Activated CD8-positive, alpha-beta memory T cell treated with anti-CD3 and anti-CD28 coated beads for 36 hours (primary cell): ENCODE measurements around the gene TMEM51. TPM values are rescaled to one million over a fixed set of nuclear protein-coding genes. Genes with fewer than 3 reads are reported as not detected.

Experiments
- CTCF ChIA-PET: fragments of 350-600 bp; sonication (Branson Sonifier 250); formaldehyde crosslinking; loops from one replicate; lab custom pipeline; 2021; ENCODE audit warnings: antibody characterized with exemption; lab: Charles Lee
- POLR2A ChIA-PET: fragments of 350-600 bp; sonication (Branson Sonifier 250); formaldehyde crosslinking; loops from one replicate; lab custom pipeline; 2021; ENCODE audit warnings: antibody characterized with exemption; lab: Charles Lee
- total RNA-seq, 2 experiments: library from RNA; stranded (reverse); gene quantifications; one replicate each; pipeline ENCODE4 v1.2.3, GENCODE V29; 2021

The TMEM51 gene
- total RNA-seq, 2 experiments from 2014 or later: not detected

- POLR2A ChIA-PET: no interaction called here
Measured at GRCh38 chr1:15187175-15188129, 33.9 kb downstream of the TMEM51 start.

GRCh38 chr1:15188130-15188524 is 34.6 kb downstream of the TMEM51 start:
- POLR2A ChIA-PET: no interaction called here
- CTCF ChIA-PET: no interaction called here

More at GRCh38 chr1:15187175-15188129, 33.9 kb downstream of the TMEM51 start:
- CTCF ChIA-PET: no interaction called here

DNA sequence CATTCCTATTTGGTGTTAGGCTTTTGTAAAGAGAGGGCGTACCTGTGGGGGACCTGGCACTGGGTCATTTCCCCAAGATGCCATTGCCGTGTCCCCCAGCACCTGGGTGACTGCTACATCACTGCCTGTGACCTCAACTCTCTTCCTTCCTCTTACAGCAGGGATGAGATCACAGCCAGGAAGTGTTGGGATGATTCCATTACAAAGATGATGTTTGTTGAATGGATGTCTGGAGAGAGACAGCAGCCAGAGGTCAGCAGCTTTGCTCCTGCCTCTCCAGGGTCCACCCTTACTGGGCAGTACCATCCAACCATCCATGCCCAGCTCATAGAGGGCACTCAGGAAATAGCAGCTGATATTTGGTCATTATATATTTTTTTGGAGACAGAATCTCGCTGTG is 35.1 kb downstream of the TMEM51 start:
- CTCF ChIA-PET: no interaction called here
- POLR2A ChIA-PET: no interaction called here

DNA sequence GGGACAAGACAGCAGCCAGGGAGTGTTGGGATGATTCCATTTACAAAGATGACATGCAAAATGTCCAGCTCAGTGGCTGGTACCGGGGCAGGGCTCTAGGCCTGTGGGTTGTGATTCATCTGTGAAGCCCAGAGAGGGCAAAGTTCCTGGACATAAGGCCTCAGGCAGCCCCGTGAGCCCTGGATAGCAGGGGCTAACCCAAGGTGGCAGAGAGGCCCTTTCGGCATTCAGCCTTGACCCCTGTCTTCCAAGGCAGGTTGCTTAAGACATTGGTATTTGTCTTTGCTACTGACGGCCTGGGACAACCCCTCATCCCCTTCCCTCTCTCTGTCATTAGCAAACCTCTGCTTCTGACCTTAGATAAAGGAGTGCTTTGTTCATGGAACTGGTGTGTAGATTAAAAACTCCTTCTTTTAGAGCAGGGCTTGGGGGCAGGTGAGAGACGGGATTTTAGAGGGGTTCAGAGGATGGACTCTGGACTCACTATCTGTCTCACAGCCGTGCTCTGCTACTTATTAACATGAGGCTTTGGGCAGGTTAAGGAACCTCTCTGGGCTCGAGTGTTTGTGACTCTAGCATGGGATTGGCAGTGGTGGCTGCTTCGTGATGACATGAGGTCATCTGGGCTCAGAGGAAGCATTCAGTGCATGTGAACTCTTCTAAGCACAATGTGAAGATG is 36.3 kb downstream of the TMEM51 start:
- ChIA-PET POLR2A (no interaction called here), CTCF (no interaction called here)

DNA sequence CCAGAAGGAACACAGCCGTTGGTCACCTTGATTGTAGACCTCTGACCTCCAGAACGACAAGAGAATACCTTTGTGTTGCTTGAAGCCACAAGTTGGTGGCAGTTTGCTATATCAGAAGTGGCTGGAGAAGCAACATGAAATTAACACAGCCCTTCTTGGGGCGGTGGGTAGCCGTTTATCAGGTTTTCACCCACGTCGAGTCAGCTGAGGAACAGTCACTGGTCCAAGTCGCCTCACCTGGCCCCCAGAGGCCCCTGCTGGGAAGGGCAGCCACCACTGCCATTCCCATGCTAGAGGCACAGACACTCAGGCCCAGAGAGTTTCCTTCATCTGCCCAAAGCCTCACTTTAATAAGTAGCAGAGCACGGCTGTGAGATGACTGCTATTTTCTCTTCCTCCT is 37.7 kb downstream of the TMEM51 start:
- CTCF ChIA-PET: no interaction called here
- POLR2A ChIA-PET: no interaction called here

DNA sequence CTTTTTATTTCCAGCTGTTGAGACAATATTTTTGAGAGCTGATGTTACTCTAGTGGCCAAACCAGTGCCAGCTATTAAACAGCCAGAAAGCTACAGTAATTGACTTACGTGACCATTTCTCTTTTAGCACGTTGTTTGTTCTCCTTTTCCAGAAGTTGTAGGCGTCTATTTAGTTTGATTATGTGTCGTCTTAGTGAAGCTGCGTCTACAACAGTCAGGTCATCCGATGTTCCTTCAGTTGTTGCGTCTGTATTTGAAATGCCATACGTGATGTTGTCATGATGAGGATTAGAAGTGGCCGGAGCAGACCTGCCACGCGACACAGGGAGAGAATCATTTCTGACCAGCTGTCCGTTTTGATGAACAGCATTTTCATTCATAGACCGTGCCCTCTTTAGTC is 38.2 kb downstream of the TMEM51 start:
- POLR2A ChIA-PET: no interaction called here
- CTCF ChIA-PET: no interaction called here

DNA sequence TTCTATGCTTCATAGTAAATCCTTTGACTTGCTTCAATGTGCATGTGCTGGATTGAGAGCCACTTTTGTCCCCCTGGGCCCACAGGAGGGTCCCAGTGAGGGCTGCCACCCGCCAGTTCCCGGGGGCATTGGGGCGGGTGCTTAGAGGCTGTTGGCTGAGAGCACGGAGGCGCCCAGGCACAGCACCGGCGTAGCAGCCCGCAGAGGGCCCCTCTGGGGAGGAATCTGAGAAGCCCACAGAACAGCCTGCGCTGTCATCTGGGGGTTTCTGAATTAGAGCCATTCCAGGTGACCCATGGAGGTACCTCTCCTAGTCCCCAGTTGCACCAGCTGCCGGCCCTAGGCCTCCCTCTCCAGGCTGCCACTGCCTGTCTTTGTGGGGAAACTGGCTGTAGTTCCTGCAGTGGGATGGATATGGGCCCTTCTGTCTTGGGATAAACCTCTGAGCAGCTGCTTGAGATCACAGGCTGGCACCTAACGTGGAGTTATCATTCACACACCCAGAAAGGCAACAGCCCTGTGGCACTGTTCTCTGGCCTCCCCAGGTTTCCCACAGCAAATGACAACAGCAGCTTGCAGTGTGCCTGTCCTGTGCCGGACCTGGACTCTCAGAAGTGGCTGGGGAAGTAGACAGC is 39.5 kb downstream of the TMEM51 start:
- ChIA-PET POLR2A (interaction anchor here (0.6 kb wide), 1 partner anchor 138 kb away, joined by 11 read pairs; no protein-coding TSS in a partner anchor), CTCF (interaction anchor here (0.6 kb wide), 1 partner anchor 111 kb away, joined by 3 read pairs; no protein-coding TSS in a partner anchor)

GRCh38 chr1:15195420-15196052 is 42.0 kb downstream of the TMEM51 start:
- ChIA-PET POLR2A (no interaction called here), CTCF (interaction anchor here (0.7 kb wide), 1 partner anchor 200 kb away, joined by 3 read pairs; no protein-coding TSS in a partner anchor)

- POLR2A ChIA-PET: no interaction called here
- CTCF ChIA-PET: no interaction called here
Measured at GRCh38 chr1:15196069-15196468, 42.5 kb downstream of the TMEM51 start.

GRCh38 chr1:15196807-15197530 is 43.4 kb downstream of the TMEM51 start:
- CTCF ChIA-PET: no interaction called here
- POLR2A ChIA-PET: no interaction called here

DNA sequence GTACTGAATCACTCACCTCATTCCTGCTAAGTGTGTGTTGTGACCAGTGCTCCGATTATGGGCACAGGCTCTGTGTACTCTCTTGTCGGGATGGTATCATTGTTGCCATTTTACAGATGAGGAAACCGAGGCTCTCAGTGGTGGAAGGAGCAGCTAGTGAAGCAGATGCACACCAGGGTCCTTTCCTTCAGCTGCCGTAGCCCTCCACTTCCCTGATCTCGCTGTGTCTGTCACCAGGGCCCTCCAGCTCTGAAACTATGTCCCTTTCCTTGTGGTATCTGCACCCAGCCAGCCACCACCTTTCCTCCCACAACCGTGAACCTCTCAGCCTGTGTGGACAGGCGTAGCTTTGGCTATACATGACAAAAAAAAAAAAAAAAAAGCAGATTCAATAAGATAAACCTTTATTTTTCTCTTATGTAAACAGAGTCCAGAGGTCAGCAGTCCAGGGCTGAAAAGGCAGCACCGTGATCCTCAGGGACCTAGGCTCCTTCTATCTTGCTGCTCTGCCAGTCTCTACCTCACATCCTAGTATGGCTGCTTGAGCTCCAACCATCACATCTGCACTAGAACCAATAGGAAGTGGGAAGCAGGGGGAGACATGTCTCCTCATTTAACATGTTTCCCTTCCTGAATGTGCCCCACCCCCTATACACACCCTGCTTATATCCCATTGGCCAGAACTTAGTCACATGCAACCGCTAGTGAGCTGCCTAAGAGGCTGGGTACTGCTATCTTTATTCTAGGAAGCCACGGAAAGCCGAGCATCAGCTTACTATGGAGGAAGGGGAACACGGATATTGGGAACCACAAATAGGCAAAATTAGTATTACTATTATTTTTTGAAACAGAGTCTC is 44.3 kb downstream of the TMEM51 start:
- POLR2A ChIA-PET: no interaction called here
- CTCF ChIA-PET: no interaction called here

- POLR2A ChIA-PET: no interaction called here
- CTCF ChIA-PET: no interaction called here
Measured at GRCh38 chr1:15198684-15199083, 45.1 kb downstream of the TMEM51 start.

GRCh38 chr1:15201221-15201620 is 47.7 kb downstream of the TMEM51 start:
- CTCF ChIA-PET: no interaction called here
- POLR2A ChIA-PET: no interaction called here

DNA sequence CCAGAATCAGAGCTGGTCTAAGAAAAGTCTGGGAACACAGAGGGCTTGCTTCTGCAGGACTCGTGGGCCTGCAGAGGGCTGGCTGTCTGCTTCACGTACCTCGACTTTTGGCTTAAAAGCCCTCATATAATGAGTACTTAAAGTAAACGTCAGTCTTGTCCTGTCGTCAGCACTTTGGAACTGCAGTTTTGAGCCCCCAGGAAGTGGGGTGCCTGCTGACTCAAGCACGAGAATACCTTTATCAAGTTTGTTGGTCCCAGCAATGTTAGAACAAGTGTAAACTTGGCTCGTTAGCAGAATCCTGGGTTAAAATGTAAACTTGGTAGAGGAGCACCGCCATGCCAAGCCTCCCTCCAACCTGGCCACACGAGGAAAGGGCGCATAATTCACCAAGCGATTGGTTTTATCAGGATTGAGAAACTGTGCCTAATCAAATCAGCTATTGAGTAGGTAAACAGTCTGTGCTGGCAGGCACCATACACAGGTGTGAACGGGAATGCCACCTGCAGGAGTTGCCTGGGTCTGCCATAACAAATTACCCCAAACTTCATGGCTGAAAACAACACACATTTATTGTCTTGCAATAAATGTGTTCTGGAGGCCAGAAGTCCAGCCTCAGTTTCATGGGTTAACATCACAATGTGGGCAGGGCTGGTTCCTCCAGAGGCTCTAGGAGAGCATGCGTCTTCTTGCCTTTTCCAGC is 48.5 kb downstream of the TMEM51 start:
- POLR2A ChIA-PET: no interaction called here
- CTCF ChIA-PET: no interaction called here

DNA sequence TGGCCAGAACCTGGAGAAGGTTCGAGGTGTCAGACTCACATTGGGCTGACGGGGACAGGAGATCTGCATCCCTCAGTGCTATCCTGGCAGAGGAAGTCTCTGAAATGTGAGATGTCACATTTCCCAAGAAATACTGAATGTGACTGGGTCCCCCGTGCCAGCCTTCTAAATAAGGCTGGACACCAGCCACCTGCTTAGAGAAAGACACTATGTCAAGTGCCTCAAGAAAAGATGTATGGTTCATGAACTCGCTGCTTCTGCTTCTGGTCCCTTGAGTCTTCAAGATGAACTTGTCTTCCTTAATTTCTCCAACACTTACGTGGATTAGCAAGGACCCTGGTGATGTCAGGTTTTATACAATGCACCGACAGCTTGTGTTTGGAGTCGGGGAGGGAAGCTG is 51.4 kb downstream of the TMEM51 start:
- ChIA-PET CTCF (no interaction called here), POLR2A (no interaction called here)

DNA sequence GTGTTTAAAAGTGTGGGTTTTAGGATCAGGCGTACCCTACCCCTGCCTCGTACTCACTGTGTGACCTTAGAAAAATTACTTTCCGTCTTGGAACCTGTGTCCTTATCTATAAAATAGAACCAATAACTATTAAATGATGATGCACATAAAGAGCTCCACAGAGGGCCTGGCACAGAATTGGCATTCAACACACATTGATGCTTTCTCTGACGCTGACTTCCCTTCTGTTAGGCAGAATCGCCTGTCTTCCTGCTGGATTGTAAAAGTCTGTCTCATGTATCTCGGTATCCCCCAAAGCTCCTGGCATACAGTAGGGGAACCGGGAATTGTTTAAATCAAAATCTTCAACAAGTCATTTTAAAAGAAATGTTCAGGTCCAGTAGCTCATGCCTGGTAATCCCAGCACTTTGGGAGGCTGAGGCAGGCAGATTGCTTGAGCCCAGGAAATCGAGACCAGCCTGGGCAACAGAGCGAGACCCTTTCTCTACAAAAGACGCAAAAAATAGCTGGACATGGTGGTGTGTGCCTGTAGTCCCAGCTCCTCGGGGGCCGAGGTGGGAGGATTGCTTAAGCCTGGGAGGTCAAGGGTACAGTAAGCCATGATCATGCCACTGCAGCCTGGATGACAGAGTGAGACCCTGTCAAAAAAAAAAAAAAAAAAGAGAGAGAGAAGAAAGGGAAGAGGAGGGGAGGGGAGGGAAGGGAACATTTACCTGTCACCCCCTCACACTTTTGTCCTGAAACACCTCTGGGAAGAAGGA is 52.2 kb downstream of the TMEM51 start:
- CTCF ChIA-PET: interaction anchor here (0.8 kb wide), 1 partner anchor 9 kb away, joined by 3 read pairs; no protein-coding TSS in a partner anchor
- POLR2A ChIA-PET: no interaction called here
